ENCODE results near the gene TNC. TPM values are rescaled to one million over a fixed set of nuclear protein-coding genes. Genes with fewer than 3 reads are reported as not detected.
A peak's percentile ranks its signal among the peaks of the same experiment; 100 is the strongest.

TNC gene
- total and polyA plus RNA-seq, 2 of the 4 experiments (the other 2 are of a cell fraction) = 192 to 253 TPM

- WGBS, 2 experiments (ENCODE audit: extremely low coverage in 2 of 2, insufficient read length in 1 of 2) = 80% methylated on average over 1 of the region's 3 CpGs; no CpG with 5 or more reads in 1 of the 2 experiments
- Histone ChIP-seq H3K14ac (replicated peaks; ENCODE audit: low read depth, low read length) (no peak overlapping the region), H3K18ac (ENCODE audit: low read depth, low read length) (peak overlapping the region; percentile 39; the same call in 1 of the 2 replicates), H2BK120ac (ENCODE audit: low read depth, low read length) (no peak overlapping the region), H4K91ac (ENCODE audit: insufficient read depth, low read depth, low read length) (no peak overlapping the region), H3K9ac (ENCODE audit: low read depth, low read length) (no peak overlapping the region), H3K4me3 (ENCODE audit: insufficient read depth, low read depth, low read length) (no peak overlapping the region), H2AK9ac (replicated peaks; ENCODE audit: low read depth, low read length, poor library complexity) (no peak overlapping the region), H2BK5ac (ENCODE audit: low read depth, low read length, poor library complexity, severe bottlenecking) (no peak overlapping the region), H2BK20ac (ENCODE audit: low read depth, low read length) (no peak overlapping the region), H2BK15ac (ENCODE audit: low read depth, low read length) (no peak overlapping the region), H4K5ac (ENCODE audit: low read depth, low read length) (0 out of 2 replicates have a peak overlapping the region, but pooled peaks have one; percentile 40), H3K27me3 (ENCODE audit: control insufficient read depth, insufficient read depth, low read length) (no peaks in the 10 kb centered on the region), H3K79me1 (ENCODE audit: low read depth in 1 of 2, low read length in 2 of 2) (no peaks in the 10 kb centered on the region), H3K36me3 (ENCODE audit: control insufficient read depth, insufficient read depth, low read length) (peaks cover 39% of the 10 kb centered on the region), H3K23ac (ENCODE audit: low read depth, low read length) (no peak overlapping the region), H3K4me2 (ENCODE audit: low read depth, low read length) (no peak overlapping the region), H3K9me1 (ENCODE audit: insufficient read depth, low read length) (peaks cover 12% of the 10 kb centered on the region), H4K20me1 (ENCODE audit: insufficient read depth, low read length) (no peaks in the 10 kb centered on the region), H3K4ac (ENCODE audit: low read depth, low read length) (no peak overlapping the region), H3K56ac (ENCODE audit: extremely low read depth, insufficient read depth, low read length) (no peak overlapping the region), H4K8ac (ENCODE audit: low read depth in 2 of 2, low read length in 2 of 2) (no peak overlapping the region; a peak in 1 of 4 replicates), H3K4me1 (ENCODE audit: control insufficient read depth, insufficient read depth, low read length) (peaks cover 15% of the 10 kb centered on the region), H2AFZ (replicated peaks; ENCODE audit: low read length, poor library complexity) (no peak overlapping the region), H3K9me3 (ENCODE audit: control insufficient read depth, insufficient read depth, low read length) (no peaks in the 10 kb centered on the region), H2AK5ac (ENCODE audit: low read depth, low read length) (no peak overlapping the region), H3K27ac (ENCODE audit: insufficient read depth, low read length) (no peak overlapping the region)
- intact Hi-C loops (cut with micrococcal nuclease) (no loop called here), in situ Hi-C loops (cut with MboI; ENCODE audit: low sequenced_read_pairs) (no loop called here), dilution Hi-C loops (cut with HindIII; ENCODE audit: low sequenced_read_pairs, unreplicated experiment) (no loop called here)
- no peak for DNase-seq
- BruUV-seq (replicated peaks) = no TSS peak
- POLR2A ChIA-PET (ENCODE audit: unreplicated experiment) = no interaction called here
- ATAC-seq (ENCODE audit: low read depth) = no peak
- CTCF ChIA-PET = no interaction called here
- TF ChIP-seq NFE2L2 (IDR thresholded peaks at IDR 0.05; ENCODE audit: low read depth, low read length) = no peak
- no peak for TF ChIP-seq BHLHE40 (IDR thresholded peaks at IDR 0.05; ENCODE audit: low read depth, low read length)
- no peak for TF ChIP-seq CTCF (conservative IDR thresholded peaks at IDR 0.05; ENCODE audit: low read depth, low read length)
- TF ChIP-seq ELK1 (IDR thresholded peaks at IDR 0.05; ENCODE audit: borderline replicate concordance, low read depth, low read length) = no peak
- TF ChIP-seq MAFK (IDR thresholded peaks at IDR 0.05; ENCODE audit: low read depth, low read length) = no peak
- TF ChIP-seq MAZ (IDR thresholded peaks at IDR 0.05; ENCODE audit: borderline replicate concordance, low read depth, low read length) = no peak
- TF ChIP-seq POLR2A (IDR thresholded peaks at IDR 0.05; ENCODE audit: low read depth, low read length) = no peak
- no peak for TF ChIP-seq SMC3 (IDR thresholded peaks at IDR 0.05; ENCODE audit: low read depth, low read length)
- no peak for TF ChIP-seq CEBPB (IDR thresholded peaks at IDR 0.05; ENCODE audit: low read depth, low read length)
- TF ChIP-seq MXI1 (IDR thresholded peaks at IDR 0.05; ENCODE audit: borderline replicate concordance, low read depth, low read length) = no peak
- TF ChIP-seq CHD1 (IDR thresholded peaks at IDR 0.05; ENCODE audit: low read depth, low read length) = no peak
- no peak for TF ChIP-seq RFX5 (IDR thresholded peaks at IDR 0.05; ENCODE audit: low read depth, low read length)
These were observed 75.0 kb downstream of the TNC start for GRCh38 chr9:115042781-115043509.

Data from IMR-90 (cell line).